ENCODE results near the gene GNAI2. TPM values are rescaled to one million over a fixed set of nuclear protein-coding genes. Genes with fewer than 3 reads are reported as not detected.

The GNAI2 gene
- total RNA-seq, 1 donor from 2014 or later, result 92.0 TPM

DNA sequence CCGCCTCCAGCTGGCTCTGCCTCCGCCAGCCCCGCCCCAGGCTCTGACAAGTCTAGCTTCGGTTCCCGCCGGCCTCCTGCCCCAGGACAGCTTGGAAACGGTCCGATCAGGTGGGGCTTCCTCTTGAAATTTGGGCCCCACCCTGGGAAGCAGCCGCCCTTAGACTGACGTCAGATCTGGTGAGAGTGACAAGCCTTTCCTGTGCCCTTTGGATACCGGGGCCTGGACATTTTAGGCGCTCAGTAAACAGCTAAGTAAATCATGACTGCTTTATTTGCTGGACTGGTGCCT, 63.6 kb downstream of the GNAI2 start:
- no peak for ATAC-seq

DNA sequence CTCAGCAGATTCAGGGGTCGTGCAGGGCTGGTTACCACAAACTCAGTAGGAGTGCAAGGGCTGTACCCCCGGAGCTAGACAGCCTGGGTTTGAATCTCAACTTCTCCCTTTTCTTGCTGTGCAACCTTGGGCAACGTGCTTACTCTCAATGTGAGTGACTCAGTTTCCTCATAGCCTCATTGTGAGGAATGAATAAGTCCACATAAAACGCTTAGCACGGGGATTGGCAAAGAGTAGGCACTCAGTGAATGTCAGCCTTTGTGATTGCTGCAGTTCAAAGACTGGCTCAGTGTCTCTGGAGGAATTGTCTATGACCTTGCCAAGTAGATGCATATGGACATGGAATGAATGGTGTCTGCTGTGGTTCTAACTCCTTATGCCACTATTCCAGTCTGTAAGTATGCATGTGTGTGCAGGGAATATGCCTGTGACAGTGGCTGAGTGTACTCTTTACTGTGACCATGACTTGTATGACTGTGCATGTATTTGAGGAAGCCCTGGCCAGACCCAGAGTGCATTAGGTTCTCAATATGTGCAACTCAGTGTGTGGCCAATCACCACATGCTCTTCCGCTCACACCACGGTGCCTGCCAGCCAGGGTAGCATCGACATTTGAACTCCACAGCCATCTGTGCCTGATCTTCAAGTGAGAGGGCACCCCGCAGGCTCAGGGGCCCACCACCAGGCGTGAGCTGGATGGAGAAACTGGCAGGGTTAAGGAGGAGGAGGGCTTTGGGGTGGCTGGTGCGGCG, 64.1 kb downstream of the GNAI2 start:
- peak; percentile 12 for ATAC-seq

DNA sequence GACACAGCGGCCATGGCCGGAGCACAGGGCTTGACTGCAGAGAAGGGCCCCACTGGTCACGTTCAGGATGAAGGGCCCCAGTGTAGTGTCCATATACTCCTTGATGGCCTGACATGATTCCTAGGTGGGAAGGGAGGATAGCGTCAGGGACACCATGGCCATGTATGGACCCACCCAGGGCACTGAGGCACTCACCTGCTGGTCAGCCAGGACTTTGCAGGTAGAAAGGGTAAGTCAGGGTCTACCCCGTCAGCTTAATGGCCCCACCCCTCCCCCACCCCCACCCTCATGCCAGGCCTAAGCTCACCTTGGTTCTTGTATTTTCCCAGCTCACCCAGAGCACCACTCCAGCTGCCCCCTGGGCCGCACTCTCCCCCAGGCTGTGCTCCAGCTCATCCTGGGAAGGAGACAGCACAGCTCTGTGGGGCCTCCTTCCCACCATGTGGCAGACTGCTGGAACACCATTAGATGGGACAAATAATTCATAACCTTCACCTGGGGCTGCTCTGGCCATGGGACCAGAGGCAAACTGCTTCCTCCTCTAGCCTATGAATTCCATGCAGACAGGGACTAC, 64.8 kb downstream of the GNAI2 start:
- ATAC-seq, result no peak

GRCh38 chr3:50302095-50303012, 66.3 kb downstream of the GNAI2 start:
- ATAC-seq, result no peak

- ATAC-seq, result peak; percentile 9
Measured at GRCh38 chr3:50303013-50303815, 67.2 kb downstream of the GNAI2 start, which contains the start of gene HYAL1. Gene HYAL1 (minus strand): TSS chr3:50303574. CDS start chr3:50302956, 618 bp downstream.

DNA sequence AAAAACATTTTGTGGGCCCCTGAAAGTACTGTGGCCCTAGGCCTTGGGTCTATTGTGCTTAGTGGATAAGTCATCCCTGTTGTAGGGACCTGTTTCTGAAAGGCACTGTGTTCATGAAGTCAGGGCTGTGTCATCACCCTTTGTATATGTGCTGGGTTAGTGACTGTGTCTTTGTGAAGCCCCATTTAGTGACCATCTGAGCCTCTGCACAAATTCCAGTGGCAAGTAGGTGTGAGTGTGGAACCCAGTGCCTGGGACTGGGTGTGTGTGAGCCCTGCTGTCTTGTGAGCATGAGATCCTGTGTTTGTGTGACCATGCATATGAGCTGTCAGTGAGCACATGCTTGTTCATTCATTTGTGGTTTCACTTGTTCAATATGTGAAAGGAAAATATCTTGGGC, 68.6 kb downstream of the GNAI2 start:
- ATAC-seq, result no peak

Other genes starting within 250 kb of the GNAI2 start
- gene RBM5, start 147.3 kb upstream of the GNAI2 start, total RNA-seq, result 59.5 TPM
- gene SEMA3F, start 80.9 kb upstream of the GNAI2 start, total RNA-seq, result 72.7 TPM
- gene GNAT1, start 44.6 kb upstream of the GNAI2 start, total RNA-seq, result 0.08 TPM
- gene SLC38A3, start 30.9 kb upstream of the GNAI2 start, total RNA-seq, result 0.60 TPM
- gene SEMA3B, start 32.9 kb downstream of the GNAI2 start, total RNA-seq, result 2.4 TPM
- gene LSMEM2, start 42.9 kb downstream of the GNAI2 start, total RNA-seq, result not detected
- gene IFRD2, start 56.2 kb downstream of the GNAI2 start, total RNA-seq, result 65.8 TPM
- 4.8 TPM for gene HYAL3, start 63.2 kb downstream of the GNAI2 start, total RNA-seq
- gene NAA80, start 63.2 kb downstream of the GNAI2 start, total RNA-seq, result 7.6 TPM
- 4.1 TPM for gene HYAL1, start 67.4 kb downstream of the GNAI2 start, total RNA-seq
- gene HYAL2, start 86.5 kb downstream of the GNAI2 start, total RNA-seq, result 30.7 TPM
- gene TUSC2, start 92.0 kb downstream of the GNAI2 start, total RNA-seq, result 12.2 TPM
- gene RASSF1, start 104.6 kb downstream of the GNAI2 start, total RNA-seq, result 13.6 TPM
- 0.64 TPM for gene ZMYND10, start 109.5 kb downstream of the GNAI2 start, total RNA-seq
- 11.0 TPM for gene NPRL2, start 114.6 kb downstream of the GNAI2 start, total RNA-seq
- gene CYB561D2, start 114.7 kb downstream of the GNAI2 start, total RNA-seq, result 15.5 TPM
- gene TMEM115, start 123.3 kb downstream of the GNAI2 start, total RNA-seq, result 19.3 TPM